Measurements from ENCODE around the gene KCTD15.
"Not testable (repeated sequence)": the region's sequence is repeated elsewhere in the genome, so short reads cannot be mapped to it uniquely, and the experiment has no call there.

The KCTD15 gene

DNA sequence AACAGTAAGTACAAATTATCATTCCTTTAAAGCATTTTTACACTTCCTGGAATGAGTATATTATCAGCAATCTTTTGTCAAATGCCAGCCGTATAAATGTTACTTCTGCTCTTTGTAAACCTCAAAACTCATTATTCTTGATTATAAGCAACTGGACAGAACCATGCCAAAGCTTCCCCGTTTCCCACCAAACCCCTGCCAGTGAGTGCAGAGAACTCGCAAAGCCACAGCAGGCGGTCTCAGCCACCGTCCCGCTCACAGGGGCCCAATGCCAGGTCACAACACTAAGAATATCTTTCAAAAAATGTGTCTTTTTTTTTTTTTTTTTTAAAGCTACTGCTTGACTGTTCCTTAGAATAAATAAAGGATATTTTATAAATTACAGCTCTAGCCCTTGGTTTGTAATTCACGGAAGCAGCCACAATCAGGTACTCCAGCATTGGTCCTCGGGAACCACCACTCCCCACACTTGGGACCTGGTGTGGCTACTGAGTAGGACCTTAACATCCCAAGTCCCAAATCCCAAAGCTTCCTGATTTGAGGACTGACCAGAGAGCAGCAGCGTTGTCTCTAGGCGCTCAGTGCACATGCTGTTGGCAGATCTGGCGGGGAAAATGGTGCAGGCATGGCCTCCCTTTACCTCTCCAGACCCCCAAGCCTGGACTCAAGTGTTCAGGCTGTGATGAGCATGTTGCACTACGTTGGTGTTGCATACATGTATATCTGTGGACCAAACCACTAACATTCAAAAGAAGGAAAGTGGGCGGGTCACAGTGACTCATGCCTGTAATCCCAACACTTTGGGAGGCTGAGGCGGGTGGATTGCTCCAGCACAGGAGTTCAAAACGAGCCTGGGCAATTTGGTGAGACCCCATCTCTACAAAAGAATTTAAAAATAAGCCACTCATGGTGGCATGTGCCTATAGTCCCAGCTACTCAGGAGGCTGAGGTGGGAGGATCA, 19.0 kb downstream of the KCTD15 start:
- no peak for DNase-seq

DNA sequence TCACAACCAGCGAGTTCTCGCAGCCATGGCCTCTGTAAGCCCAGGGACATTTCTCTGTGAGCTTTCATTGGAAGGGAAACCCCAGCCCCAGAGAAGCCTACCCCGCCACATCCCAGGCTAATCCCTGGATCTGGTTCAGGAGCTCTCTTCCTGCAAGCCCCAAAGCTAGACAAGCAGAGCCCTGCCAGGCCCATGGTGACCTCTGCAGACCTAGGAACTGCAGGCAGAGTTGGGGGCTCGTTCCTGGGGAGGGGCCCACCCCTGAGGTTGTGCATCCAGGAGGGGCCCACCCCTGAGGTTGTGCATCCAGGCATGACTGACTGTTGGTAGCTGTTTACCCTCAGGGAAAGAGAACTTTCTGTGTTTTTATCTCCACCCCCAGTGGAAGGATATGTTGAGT, 21.7 kb downstream of the KCTD15 start:
- DNase-seq, result no peak

DNA sequence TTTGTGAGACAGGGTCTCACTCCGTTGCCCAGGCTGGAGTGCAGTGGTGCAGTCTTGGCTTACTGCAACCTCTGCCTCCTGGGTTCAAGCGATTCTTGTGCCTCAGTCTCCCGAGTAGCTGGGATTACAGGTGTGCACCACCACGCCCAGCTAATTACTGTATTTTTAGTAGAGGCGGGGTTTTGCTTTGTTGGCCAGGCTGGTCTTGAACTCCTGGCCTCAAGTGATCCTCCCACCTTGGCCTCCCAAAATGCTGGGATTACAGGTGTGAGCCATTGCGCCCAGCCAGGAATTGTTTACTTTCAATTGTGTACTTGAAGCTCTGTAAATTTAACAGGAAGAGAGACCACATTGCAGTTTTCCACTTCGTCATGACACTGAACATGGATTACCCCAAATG, 22.4 kb downstream of the KCTD15 start:
- DNase-seq, result not testable (repeated sequence)

DNA sequence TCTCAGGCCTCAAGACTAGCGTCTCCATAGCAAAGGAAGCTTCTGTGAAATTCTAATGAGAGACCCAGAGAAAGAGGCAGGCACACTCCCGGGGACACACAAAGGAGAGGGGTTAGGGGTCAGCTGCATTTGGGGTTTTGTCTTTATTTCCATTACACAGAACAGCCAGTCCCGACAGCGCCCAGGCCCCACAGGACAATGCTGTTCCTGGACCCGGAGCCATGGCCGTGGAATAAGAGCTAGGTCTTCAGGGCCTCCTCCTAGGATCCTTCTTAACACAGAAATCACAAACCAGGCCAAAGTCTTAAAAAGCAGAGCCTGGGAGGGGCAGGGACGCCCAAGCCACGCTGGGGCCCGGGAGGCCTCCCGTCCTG, 22.8 kb downstream of the KCTD15 start:
- no peak for DNase-seq

DNA sequence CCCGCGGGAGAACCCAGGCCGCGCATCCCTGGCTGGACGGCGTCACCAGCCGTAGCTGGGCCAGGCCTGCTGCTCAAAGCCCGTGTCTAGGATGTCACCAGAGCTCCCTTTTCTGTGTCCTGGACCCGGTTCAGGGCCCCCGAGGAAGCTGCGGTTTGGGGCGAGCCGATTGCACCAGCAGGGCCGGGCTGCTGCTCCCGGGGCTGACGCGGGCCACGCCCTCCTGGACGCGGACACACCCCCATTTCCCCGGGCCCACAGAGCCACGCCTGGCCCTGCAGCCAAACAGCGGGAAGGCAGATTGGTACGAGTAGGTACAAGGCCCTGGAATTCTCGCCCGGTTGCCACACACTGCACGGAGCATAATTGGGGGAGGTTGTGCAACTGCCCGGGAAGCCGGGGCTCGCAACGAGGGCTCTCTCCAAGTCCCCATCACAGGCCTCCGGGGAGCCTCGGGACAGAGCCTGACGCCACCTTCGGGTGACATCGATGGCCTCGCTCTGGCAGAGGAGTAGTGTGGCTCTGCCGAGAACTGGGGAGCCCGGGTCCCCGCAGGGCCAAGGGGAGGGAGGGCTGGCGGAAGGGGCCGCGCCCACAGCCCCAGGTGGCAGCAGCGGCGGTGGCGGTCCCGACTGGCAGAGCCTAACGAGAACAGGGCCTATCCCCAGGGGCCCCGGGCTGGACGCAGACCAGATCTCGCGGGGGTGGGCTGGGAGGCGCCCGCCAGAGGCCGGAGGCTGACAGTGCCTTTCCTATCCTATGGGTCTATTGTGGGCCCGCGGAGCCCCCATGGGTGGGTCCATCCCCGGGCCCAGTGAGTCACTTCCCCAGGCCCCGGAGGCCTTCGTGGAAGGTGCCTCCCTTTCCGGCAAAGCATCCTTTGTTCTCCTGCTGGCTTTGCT, 23.5 kb downstream of the KCTD15 start:
- DNase-seq, result peak; percentile 32

DNA sequence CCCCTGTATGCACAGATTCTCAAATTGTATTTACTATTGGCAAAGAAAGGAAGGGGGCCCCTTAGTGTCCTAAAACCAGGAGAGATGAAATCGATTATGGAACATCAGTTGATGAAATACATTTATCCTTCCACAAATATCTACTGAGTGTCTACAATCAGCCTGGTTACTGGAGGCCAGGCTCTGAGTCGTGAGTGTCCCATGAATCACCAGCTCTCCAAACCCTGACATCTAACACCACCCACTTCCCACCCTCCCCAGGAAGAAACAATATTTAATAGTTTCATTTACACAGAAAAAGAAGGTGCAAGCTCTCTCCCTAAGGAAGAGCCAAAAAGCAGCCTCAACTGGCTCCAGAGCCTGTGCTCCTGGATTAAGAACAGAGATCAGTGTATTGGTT, 25.2 kb downstream of the KCTD15 start:
- DNase-seq, result no peak

DNA sequence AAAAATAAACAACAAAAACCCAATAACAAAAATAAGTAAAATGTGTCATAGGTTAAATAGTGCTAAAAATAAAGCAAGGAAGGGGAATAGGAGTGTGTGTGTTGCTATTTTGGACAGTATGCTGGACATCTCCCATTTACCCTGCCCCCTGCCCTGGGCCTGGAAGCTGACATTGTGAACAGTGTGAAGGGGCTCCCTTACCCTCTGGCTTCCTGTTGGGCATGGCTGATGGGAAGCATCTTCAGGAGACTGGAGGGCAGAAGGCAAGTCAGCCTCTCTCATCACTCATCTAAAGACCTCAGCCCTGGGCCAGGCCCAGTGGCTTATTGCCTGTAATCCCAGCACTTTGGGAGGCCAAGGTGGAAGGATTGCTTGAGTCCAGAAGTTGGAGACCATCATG, 26.7 kb downstream of the KCTD15 start:
- no peak for DNase-seq

DNA sequence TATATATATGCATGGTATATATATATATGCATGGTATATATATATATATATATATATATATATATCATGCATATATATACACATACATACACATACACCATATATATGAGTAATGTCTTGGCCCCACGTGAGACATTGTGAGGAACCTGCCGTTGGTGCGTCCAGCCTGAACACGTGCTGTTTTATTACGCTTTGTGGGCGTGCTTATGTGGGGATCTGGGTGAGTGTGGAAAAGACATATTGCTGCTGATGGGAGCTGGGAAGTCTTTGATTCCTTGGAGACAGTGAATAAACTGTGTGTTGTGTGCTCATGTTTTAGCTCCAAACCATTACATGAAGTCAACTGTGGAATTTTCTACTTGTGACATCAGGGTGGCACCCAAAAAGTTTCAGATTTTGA, 28.9 kb downstream of the KCTD15 start:
- DNase-seq, result no peak

DNA sequence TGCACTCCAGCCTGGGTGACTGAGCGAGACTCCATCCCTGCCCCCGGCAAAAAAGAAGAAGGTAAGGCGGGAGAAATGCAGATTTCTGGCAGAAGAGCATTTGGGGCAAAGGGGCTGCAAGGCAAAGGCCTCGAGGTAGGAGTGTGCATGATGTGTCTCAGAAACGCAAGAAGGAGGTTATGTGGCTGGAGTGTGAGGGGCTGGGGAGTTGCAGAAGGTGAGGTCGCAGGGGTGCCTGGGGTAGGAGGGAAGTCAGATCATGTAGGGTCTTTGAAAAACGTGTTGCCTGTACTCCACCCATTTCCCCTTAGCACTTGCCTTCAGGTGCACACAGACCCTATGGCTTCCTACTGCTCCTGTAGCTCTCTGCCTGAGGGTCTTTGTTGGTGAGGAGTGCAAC, 29.9 kb downstream of the KCTD15 start:
- DNase-seq, result no peak

DNA sequence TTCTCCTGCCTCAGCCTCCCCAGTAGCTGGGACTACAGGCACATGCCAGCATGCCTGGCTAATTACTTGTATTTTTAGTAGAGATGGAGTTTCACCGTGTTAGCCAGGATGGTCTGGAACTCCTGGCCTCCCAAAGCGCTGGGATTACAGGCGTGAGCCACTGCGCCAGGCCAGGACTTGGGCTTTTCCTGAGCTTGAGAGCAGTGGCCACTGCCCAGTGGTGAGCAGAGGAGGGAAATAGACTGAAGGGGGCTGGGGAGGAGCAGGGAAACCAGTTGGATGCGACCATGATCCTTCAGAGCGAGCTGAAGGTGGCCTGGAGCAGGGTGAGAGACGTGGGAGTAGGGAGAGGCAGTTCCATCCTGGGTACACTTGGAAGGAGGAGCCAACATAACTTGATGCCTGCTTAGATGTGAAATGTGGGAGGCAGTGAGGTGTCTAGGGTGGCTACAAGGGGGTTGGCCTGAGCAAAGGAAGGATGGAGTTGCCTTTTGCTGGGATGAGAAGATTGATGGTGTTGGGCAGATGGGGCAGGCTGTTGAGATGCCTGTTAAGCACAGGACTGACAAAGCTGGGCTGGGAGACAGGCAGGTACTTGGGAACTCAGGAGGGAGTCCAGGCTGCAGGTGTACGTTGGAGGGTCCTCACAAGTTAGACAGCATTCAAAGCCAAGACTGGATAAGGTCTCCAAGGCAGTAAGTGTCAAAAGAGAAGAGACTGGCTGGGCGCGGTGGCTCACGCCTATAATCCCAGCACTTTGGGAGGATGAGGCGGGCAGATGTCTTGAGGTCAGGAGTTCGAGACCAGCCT, 31.8 kb downstream of the KCTD15 start:
- no peak for DNase-seq

DNA sequence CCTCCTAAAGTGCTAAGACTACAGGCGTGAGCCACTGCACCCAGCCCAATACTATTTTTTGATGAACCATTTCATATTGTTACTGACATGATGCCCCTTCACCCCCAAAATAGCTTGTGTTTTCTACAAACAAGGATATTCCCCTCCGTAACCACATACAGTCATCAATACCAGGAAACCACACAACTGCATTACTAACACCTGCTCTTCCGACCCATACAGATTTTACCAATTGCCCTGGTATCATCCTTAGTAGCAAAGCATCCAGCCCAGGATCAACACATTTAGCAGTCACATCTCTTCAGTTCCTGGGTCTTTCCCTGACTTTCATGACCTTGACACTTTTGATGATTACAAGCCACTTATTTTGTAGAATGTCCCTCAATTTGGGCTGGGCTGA, 33.6 kb downstream of the KCTD15 start:
- DNase-seq, result no peak

DNA sequence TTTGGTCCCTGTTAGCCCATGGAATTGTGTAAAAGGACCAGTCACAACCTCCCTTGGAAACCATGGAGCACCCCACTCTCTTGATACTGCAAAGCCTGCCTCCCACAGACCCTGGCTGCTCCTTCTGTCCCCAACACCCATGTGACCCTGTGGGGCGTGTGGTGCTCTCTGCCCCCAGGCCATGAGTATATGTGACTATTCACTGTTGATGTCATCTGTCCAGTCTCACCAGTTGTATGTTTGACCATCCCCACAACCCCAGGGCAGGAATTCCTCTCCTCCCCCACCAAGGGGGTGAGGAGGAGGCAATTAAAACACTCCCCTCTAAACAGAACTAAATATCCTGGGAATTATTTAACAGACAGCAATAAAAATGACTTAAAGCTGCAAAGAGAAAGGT, 35.2 kb downstream of the KCTD15 start:
- no peak for DNase-seq

DNA sequence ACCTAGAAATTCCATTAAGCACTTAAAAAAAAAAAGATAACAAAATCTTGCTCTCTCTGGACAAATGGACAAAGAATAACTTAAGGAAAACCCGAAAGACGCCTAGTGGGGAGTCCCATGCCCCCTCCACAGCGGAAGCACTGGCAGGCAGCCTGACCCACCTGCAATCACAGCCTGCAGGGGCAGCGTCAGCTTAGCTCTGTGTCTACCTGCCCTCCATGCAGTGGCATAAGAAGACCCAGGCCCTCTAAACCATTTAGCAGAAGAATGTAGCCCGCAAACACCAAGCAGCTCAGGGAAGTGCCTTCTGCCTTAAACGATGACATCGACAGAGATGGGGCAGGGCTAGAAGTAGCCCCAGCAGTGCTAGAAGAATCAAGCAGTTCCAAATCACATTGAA, 36.0 kb downstream of the KCTD15 start:
- no peak for DNase-seq

DNA sequence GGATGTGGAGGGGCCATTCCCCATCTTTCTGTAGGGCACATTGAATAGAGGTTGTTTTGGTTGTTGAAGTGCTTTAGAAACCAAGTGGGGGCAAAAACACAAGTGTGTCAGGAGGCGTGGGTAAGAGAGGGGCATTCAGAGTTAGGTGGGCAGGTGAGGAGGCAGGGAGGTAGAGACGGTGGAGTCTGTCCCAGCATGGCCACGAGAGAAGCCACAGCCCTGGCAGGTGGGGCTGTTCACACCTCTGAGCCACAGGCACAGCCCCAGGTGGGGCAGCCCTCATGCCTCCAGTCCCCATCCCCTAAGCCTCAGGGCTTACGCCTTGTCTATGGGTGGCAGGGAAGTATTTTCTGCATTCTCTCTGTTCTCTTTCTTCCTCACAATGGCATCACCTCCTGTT, 43.7 kb downstream of the KCTD15 start:
- no peak for DNase-seq

DNA sequence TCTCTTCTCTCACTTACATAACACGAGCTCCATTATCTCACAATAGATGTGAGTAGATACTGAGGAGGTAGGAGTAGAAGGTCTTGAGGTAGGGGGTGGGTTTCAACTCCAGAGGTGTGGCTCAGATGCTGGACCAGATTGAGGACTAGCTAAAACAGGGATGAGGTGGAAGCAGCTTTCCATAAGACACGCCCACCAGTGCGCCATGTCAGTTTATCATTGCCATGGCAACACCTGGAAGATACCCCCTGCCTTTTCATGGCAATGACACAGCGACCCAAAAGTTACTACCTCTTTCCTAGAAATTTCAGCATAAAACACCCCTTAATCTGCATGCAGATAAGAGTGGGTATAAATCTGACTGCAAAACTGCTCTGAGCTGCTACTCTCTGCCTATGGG, 44.1 kb downstream of the KCTD15 start:
- DNase-seq, result no peak

DNA sequence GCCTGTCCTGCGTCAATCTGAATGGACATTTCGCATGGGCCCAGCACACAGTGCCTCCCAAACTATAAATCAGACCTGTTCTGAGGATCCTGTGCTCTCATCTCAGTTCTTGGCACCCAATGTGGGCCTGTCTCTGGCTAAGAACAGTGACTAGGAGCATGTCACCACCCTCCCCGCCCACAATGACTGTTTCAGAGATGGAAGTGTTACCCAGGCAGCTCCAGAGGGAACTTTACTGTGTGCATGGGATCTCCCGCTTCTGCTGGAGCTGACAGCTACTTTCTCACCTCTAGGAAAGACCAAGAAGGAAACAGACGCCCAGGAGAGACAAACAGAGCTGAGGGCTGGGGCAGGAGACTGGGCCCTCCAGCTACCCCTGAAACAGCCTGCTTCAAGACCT, 45.0 kb downstream of the KCTD15 start:
- DNase-seq, result no peak

DNA sequence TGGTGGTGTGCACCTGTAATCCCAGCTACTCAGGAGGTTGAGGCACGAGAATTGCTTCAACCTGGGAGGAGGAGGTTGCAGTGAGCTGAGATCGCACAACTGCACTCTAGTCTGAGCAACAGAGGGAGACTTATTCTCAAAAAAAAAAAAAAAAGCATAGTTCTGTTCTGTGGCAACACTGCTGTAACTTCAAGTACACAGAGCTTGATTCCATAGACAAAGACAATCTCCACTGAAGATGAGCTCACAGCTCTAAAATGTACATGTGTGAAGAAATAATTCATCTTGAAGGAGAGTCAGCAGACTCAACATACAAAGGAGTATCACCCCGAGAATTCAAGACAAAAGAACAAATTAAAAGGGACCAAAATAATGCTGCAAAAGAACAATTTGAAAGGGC, 47.8 kb downstream of the KCTD15 start:
- DNase-seq, result no peak

DNA sequence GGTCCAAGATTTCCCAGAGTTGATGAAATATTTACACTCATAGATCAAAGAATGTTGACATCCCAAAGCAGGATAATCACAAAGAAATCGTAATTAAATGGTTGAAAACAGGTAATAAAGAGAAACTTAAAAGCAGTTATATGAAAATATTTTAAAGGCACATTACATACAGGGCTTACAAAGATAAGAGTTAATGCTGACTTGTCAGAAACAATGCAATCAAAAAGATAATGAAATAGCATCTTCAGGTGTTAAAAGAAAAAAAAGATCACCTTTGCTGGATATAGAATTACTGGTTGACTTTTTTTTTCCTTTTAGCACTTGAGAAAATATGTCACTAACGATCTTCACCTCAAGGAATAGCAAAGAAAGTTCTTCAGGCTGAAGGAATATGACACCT, 48.8 kb downstream of the KCTD15 start:
- DNase-seq, result no peak

DNA sequence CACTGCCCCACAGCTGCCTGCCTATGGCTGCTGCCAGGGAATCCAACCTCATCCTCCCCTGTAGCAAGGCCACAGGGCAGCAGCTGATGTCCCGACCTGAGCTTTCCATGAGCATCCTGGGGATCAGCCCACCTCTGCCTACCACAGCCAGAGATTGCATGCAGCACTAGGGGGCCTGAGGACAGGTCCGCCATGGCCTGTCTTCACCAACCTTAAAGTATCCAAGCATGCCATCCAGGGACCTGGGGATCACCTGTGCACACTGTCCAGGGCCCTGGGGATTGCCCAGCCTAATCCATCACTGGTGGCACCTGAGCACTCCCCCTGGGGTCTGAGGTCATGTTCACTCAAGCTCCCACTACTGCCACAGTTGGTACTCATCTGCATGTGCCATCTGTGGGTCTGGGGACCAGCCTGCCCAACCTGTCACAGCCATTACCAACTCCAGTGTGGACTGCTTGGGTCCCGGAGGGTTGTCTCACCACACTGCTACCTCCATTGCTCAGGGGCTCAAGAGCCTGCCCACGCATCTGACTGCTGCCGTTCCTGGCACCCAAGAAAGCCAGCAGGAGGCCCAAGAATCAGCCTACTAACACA, 53.0 kb downstream of the KCTD15 start:
- no peak for DNase-seq

DNA sequence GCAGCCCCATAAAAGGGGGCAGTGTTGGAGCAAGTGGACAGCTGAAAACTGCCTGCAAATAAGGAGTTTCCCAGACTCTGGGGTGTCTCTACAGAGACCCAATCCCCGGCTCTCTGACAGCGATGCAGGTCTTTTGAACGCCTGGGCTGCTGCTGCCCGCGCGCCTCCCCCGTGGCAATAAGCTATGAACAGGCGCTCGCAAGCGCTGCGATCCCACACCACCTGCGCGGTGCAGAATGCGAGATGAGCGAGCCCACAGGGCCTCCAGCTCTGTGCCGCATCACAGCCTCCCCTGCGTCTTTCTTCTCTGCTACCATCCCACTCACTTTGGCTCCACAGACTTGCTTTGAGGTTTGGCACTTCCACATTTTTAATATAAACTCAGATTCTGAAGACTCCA, 62.3 kb downstream of the KCTD15 start:
- no peak for DNase-seq

DNA sequence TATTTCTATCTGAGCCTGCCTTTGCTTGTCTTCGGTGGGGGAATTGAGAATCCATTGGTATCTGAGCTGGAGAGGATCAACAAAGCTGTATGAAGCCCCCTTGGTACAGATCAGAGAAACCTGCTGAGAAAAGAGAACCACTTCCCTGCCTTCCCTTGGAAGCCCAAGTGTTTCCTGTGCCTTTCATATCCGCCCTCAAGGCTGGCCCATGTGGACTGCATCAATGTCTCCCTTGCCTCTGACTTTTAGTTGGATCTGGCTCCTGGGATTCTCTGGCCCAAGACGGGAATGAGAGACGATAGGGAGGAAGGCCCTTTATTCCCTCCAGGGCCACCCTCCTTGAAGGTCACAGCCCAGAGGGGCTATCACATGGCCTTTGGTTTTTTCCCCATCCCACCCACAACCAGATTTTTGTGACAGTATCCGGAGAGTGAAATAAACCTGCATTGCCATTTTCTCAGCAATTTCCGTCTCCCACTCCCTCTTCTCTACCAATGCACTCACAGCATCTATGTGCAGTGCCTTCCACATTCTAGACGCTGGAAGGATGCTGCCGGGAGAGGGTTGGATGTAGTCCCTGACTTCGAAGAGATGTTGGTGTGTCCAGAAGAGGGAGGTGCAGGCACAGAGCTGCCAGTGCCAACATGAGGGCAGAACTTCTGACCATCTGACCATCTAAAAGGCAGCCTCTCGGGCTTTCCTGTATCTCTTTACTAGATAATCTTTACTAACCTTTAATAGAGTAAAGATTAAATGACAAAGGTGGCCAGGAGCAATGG, 63.8 kb downstream of the KCTD15 start:
- no peak for DNase-seq

DNA sequence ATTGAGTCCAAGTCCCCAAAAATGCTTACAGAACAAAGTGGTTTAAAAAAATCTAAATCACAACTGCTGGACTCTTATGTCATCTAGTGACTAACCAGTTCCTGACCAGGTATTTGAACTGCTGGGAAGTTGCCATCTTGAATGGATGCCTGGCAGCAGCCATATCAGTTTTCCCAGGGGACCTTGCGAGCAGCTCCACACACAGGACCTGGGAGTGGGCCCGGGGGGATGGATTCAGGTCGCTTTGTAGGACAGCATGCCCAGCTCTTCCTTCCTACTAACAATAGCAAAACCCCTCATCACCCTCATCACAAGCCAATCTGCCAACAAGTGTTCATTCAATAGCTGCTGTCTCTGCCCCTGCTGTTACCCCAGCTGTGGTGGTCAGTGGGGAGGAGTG, 65.3 kb downstream of the KCTD15 start:
- no peak for DNase-seq

Measured in NCI-H1105 treated with DMSO at 0.1 percent for 48 hours (cell line).